CD4-positive, alpha-beta T cell (primary cell): ENCODE results near the gene SEMA3F. TPM values are rescaled to one million over a fixed set of nuclear protein-coding genes. Genes with fewer than 3 reads are reported as not detected.

Experiments used
- ATAC-seq: fragments of 200-7000 bp; cut with Tn5 transposase; one replicate; pipeline ENCODE4 v1.10.0; 2022; ENCODE audit warnings: mild to moderate bottlenecking; ENCODE audit not compliant: poor library complexity
- CTCF ChIA-PET: fragments of 350-600 bp; sonication (Branson Sonifier 250); formaldehyde crosslinking; loops from one replicate; lab custom pipeline; 2021; ENCODE audit warnings: antibody characterized with exemption, inconsistent platforms; lab: Charles Lee
- POLR2A ChIA-PET: fragments of 350-600 bp; sonication (Branson Sonifier 250); formaldehyde crosslinking; loops from one replicate; lab custom pipeline; 2021; ENCODE audit warnings: antibody characterized with exemption, inconsistent platforms; lab: Charles Lee
- DNase-seq, 14 experiments: peaks; one replicate each; pipeline ENCODE4 v3.0.0-alpha.2; 2013 to 2020; ENCODE audit warnings: mixed read lengths in 2 of 14
- H3K27ac ChIP-seq, 2 donors: one replicate each; pipeline versions ENCODE4 v1.5.1 to v1.7.0; 2013; ENCODE audit warnings: low read length in 2 of 2, low read depth in 1 of 2, mild to moderate bottlenecking in 1 of 2
- H3K27me3 ChIP-seq, 2 experiments: 1 replicate in 1 of 2; 2 replicates in 1 of 2; pipeline versions ENCODE4 v1.6.1 to v1.7.0; 2013; ENCODE audit warnings: low read length in 2 of 2, control low read depth in 1 of 2, mild to moderate bottlenecking in 1 of 2, moderate library complexity in 1 of 2; ENCODE audit not compliant: insufficient read depth in 2 of 2, control insufficient read depth in 1 of 2
- H3K36me3 ChIP-seq: one replicate; pipeline ENCODE4 v1.6.1; 2013; ENCODE audit warnings: low read length, control low read depth; ENCODE audit not compliant: insufficient read depth
- H3K4me1 ChIP-seq: one replicate; pipeline ENCODE4 v1.6.1; 2013; ENCODE audit warnings: low read length, control low read depth; ENCODE audit not compliant: insufficient read depth
- H3K4me3 ChIP-seq: one replicate; pipeline ENCODE4 v1.5.1; 2013; ENCODE audit warnings: mild to moderate bottlenecking, low read length, moderate library complexity
- H3K9me3 ChIP-seq, 2 experiments: 1 replicate in 1 of 2; 2 replicates in 1 of 2; pipeline versions ENCODE4 v1.6.1 to v1.7.0; 2013; ENCODE audit warnings: low read length in 2 of 2, mild to moderate bottlenecking in 2 of 2, control low read depth in 1 of 2, moderate library complexity in 1 of 2; ENCODE audit not compliant: control insufficient read depth in 1 of 2, insufficient read depth in 1 of 2
- H3K27ac Mint-ChIP-seq: one replicate; pipeline ENCODE4 v1.8.0; 2020; ENCODE audit warnings: mixed read lengths
- H3K27me3 Mint-ChIP-seq: one replicate; pipeline ENCODE4 v1.8.0; 2021; ENCODE audit warnings: mixed read lengths
- H3K36me3 Mint-ChIP-seq: one replicate; pipeline ENCODE4 v1.8.0; 2021; ENCODE audit warnings: low read depth, mixed read lengths
- H3K4me1 Mint-ChIP-seq: one replicate; pipeline ENCODE4 v1.8.0; 2021; ENCODE audit warnings: low read depth, mixed read lengths
- H3K4me3 Mint-ChIP-seq: one replicate; pipeline ENCODE4 v1.8.0; 2020; ENCODE audit warnings: mild to moderate bottlenecking, mixed read lengths
- H3K9me3 Mint-ChIP-seq: one replicate; pipeline ENCODE4 v1.8.0; 2020; ENCODE audit warnings: mixed read lengths
- CTCF ChIP-seq: fragments of 200-600 bp; IDR thresholded peaks from one replicate; pipeline ENCODE4 v1.8.0; 2022; ENCODE audit warnings: antibody characterized with exemption, mild to moderate bottlenecking
- intact Hi-C, 2 experiments: fragments of 100-400 bp; cut with DNase I in 1 of 2; cut with micrococcal nuclease in 1 of 2; formaldehyde crosslinking; loops; one replicate each; pipeline versions ENCODE4 v1.15.1 to v1.9.0; 2023 to 2025; cut with DNase I, micrococcal nuclease
- total RNA-seq, 174 experiments: library from RNA in 2 of 174; stranded (reverse) in 2 of 174; gene quantifications; one replicate each; pipeline ENCODE4 v1.2.3 and lab custom pipeline; 2021 to 2026

The SEMA3F gene
- total RNA-seq, 2 experiments from 2014 or later = 0.22 to 1.1 TPM

- Mint-ChIP-seq H3K9me3 (no peaks in the 10 kb centered on the region), H3K27ac (no peak overlapping the region), H3K36me3 (no peaks in the 10 kb centered on the region), H3K4me3 (no peak overlapping the region), H3K27me3 (no peaks in the 10 kb centered on the region), H3K4me1 (no peaks in the 10 kb centered on the region)
- H3K4me3 ChIP-seq = no peak overlapping the region
- H3K4me1 ChIP-seq = peaks cover 12% of the 10 kb centered on the region
- no peaks in the 10 kb centered on the region for H3K27me3 ChIP-seq
- no peak for TF ChIP-seq CTCF
- intact Hi-C loops = no loop called here
- POLR2A ChIA-PET = no interaction called here
- DNase-seq = no peak
- CTCF ChIA-PET = no interaction called here
- no peak for ATAC-seq
- no peaks in the 10 kb centered on the region for H3K9me3 ChIP-seq
- no peaks in the 10 kb centered on the region for H3K36me3 ChIP-seq
- no peak overlapping the region for H3K27ac ChIP-seq
Measured at GRCh38 chr3:50220109-50220508, 65.0 kb downstream of the SEMA3F start.

- Mint-ChIP-seq H3K27ac (no peak overlapping the region), H3K9me3 (no peaks in the 10 kb centered on the region), H3K27me3 (no peaks in the 10 kb centered on the region), H3K36me3 (no peaks in the 10 kb centered on the region), H3K4me3 (no peak overlapping the region), H3K4me1 (peaks cover 3% of the 10 kb centered on the region)
- ChIA-PET CTCF (no interaction called here), POLR2A (interaction anchor here (1.2 to 1.6 kb wide), 2 partner anchors 15 to 26 kb away, joined by 3 to 5 read pairs; partner anchors contain the start of gene GNAI2)
- Histone ChIP-seq H3K27ac (no peak overlapping the region), H3K36me3 (no peaks in the 10 kb centered on the region), H3K9me3 (no peaks in the 10 kb centered on the region), H3K27me3 (no peaks in the 10 kb centered on the region), H3K4me3 (no peak overlapping the region), H3K4me1 (peaks cover 16% of the 10 kb centered on the region)
- intact Hi-C loops = no loop called here
- DNase-seq (no peak), ATAC-seq (no peak)
- TF ChIP-seq CTCF = no peak
Measured at GRCh38 chr3:50221051-50221410, 65.9 kb downstream of the SEMA3F start.

- Histone ChIP-seq H3K4me3 (no peak overlapping the region), H3K27me3 (no peaks in the 10 kb centered on the region), H3K27ac (no peak overlapping the region), H3K4me1 (peaks cover 22% of the 10 kb centered on the region), H3K9me3 (no peaks in the 10 kb centered on the region), H3K36me3 (no peaks in the 10 kb centered on the region)
- intact Hi-C loops = no loop called here
- no peaks in the 10 kb centered on the region for H3K9me3 Mint-ChIP-seq
- peak in 2 of 14 experiments; percentile 21 to 31 for DNase-seq
- H3K27me3 Mint-ChIP-seq = no peaks in the 10 kb centered on the region
- H3K4me3 Mint-ChIP-seq = no peak overlapping the region
- no peak overlapping the region for H3K27ac Mint-ChIP-seq
- TF ChIP-seq CTCF = no peak
- ATAC-seq = no peak
- H3K36me3 Mint-ChIP-seq = no peaks in the 10 kb centered on the region
- ChIA-PET POLR2A (interaction anchor here (1.2 to 1.6 kb wide), 2 partner anchors 15 to 26 kb away, joined by 3 to 5 read pairs; partner anchors contain the start of gene GNAI2), CTCF (interaction anchor here (2.7 kb wide), 1 partner anchor 27 kb away, joined by 8 read pairs; no protein-coding TSS in a partner anchor)
- peaks cover 6% of the 10 kb centered on the region for H3K4me1 Mint-ChIP-seq
Measured at GRCh38 chr3:50221411-50222168, 66.5 kb downstream of the SEMA3F start.
